Mucosa of rectum (tissue), 2 donors: Measurements from ENCODE around the gene MED13L.

Experiments used
- H3K27ac ChIP-seq, 2 donors: one replicate each; pipeline ENCODE4 v1.7.0; 2013; ENCODE audit warnings: inconsistent platforms in 2 of 2, low read depth in 2 of 2, low read length in 2 of 2
- H3K27me3 ChIP-seq, 2 donors: one replicate each; pipeline ENCODE4 v1.7.0; 2013; ENCODE audit warnings: low read length in 2 of 2; ENCODE audit not compliant: control insufficient read depth in 2 of 2, insufficient read depth in 2 of 2
- H3K36me3 ChIP-seq, 2 donors: one replicate each; pipeline ENCODE4 v1.7.0; 2013; ENCODE audit warnings: low read length in 2 of 2; ENCODE audit not compliant: control insufficient read depth in 2 of 2, insufficient read depth in 2 of 2
- H3K4me1 ChIP-seq, 2 donors: one replicate each; pipeline ENCODE4 v1.7.0; 2013; ENCODE audit warnings: low read length in 2 of 2, mild to moderate bottlenecking in 1 of 2; ENCODE audit not compliant: control insufficient read depth in 2 of 2, insufficient read depth in 2 of 2
- H3K4me3 ChIP-seq, 2 donors: one replicate each; pipeline ENCODE4 v1.7.0; 2013; ENCODE audit warnings: low read length in 2 of 2
- H3K9ac ChIP-seq, 2 donors: one replicate each; pipeline ENCODE4 v1.7.0; 2013; ENCODE audit warnings: low read length in 2 of 2, low read depth in 1 of 2, mild to moderate bottlenecking in 1 of 2
- H3K9me3 ChIP-seq, 2 donors: one replicate each; pipeline ENCODE4 v1.7.0; 2013; ENCODE audit warnings: low read length in 2 of 2; ENCODE audit not compliant: control insufficient read depth in 2 of 2
- donor health status: healthy.
- donor health status: Normal muscosa, but diverticular disease.

Gene MED13L

DNA sequence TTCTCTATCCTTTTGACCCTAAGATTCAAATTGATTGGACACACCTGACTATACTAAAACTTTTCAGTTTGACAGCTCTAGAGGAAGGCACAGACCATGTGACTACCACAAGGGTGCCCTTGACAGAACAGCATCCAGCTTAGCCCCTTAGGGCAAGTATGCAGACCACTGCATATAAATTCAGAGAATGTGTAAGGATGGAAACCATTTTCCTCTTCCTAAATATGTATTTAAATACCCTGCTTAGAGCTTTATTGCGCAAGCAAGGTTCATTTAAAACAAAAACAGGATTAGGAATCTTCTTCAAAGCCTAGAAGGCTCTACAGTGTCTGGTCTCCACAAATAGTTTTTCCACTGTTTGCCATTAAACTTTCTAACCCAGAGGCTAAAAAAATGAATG, 202.8 kb downstream of the MED13L start:
- Histone ChIP-seq H3K9ac (no peak overlapping the region), H3K27ac (no peak overlapping the region), H3K36me3 (no peaks in the 10 kb centered on the region), H3K4me1 (no peaks in the 10 kb centered on the region), H3K4me3 (no peak overlapping the region), H3K9me3 (no peaks in the 10 kb centered on the region), H3K27me3 (no peaks in the 10 kb centered on the region)

DNA sequence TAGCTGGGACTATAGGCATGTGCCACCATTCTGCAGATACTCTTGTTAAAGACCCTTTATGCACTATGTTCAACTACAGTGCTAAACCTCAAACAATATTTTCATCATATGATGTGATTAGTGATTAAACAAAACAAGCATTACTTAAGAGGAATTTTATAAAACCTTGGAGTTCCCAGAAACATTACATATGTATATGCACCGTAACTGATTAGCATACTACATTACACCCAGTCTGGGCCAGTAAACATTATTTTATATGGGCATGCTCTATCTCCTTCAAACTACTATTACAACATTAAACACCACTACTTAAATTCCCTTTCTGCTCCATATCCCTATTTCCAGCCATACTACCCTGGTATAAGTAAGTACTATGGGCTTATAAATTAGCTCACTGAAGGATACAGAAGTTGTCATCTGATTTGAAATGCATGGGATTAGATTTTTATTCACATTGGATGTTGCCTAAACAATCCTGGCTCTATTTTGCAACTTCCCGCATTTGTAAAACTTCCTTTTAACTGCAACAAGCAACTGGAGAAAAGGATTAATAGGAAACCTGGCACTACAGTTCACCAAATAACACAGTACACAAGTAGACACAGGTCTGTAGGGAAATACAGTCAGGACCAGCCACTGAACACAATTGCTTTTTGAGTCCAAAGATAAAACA, 205.8 kb downstream of the MED13L start:
- no peaks in the 10 kb centered on the region for H3K4me1 ChIP-seq

DNA sequence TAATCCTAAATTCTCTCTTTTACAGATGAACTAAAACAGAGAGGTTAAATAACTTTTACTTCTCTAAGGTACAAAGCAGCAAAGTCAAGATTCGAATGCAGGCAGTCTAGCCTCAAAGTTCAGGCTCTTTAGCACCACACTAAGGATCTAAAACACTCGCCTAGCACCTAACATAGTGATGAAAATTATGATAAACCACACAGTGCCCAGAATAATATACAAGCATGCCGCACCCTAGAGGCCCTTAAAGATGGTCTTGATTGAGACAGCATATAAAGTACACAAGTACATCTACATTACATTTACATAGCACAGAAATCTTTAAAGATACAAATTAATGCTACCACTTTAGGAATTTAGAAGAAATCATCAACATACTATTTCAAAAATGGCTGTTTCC, 207.0 kb downstream of the MED13L start:
- H3K9ac ChIP-seq: no peak overlapping the region
- no peaks in the 10 kb centered on the region for H3K27me3 ChIP-seq
- H3K27ac ChIP-seq: no peak overlapping the region
- H3K9me3 ChIP-seq: no peaks in the 10 kb centered on the region
- H3K4me1 ChIP-seq: peaks cover 0 to 4% of the 10 kb centered on the region in 2 donors
- H3K4me3 ChIP-seq: no peak overlapping the region
- no peaks in the 10 kb centered on the region for H3K36me3 ChIP-seq

More for the DNA sequence above, 205.8 kb downstream of the MED13L start:
- no peak overlapping the region for H3K9ac ChIP-seq
- H3K9me3 ChIP-seq: no peaks in the 10 kb centered on the region
- no peak overlapping the region for H3K4me3 ChIP-seq
- H3K27me3 ChIP-seq: no peaks in the 10 kb centered on the region
- H3K27ac ChIP-seq: no peak overlapping the region
- H3K36me3 ChIP-seq: no peaks in the 10 kb centered on the region

DNA sequence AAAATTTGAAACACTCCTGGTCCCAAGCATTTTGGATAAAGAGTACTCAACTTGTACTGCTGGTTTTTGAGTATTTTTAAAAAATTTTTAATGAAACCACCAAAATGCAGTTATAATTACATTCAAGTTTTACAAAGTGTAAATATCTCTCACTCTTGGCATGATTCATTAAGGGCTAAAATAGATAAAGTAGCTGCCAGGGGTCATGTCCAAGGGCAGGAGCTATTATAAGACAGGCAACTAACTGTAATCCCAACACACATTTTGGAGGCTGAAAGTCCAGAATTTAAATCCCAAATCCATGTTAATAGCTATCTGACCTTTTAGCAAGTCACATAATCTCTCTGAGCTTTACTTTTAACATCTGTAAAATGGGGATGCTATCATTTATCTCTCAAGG, 207.6 kb downstream of the MED13L start:
- no peak overlapping the region for H3K4me3 ChIP-seq
- H3K4me1 ChIP-seq: peaks cover 0 to 4% of the 10 kb centered on the region in 2 donors
- H3K27me3 ChIP-seq: no peaks in the 10 kb centered on the region
- H3K9me3 ChIP-seq: no peaks in the 10 kb centered on the region
- H3K36me3 ChIP-seq: no peaks in the 10 kb centered on the region
- no peak overlapping the region for H3K9ac ChIP-seq
- no peak overlapping the region for H3K27ac ChIP-seq

DNA sequence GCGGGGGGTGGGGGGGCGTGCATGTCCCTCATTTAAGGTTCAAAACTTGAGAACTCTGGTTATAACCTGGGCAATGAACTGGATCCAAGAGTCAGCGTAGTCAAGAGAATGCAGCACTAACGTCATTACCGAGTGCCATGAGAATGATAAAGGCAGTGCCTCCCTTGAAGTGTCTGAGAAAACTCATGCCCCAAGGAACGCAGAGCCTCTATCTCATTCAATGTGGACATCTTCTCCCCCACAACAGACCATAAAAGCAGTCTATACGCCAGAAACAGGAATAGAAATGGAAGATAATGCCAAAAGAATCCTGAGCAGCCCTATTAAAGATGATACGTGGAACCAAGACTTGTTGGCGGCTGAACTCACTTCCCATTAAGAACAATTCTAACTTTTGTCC, 208.6 kb downstream of the MED13L start:
- Histone ChIP-seq H3K27me3 (no peaks in the 10 kb centered on the region), H3K36me3 (no peaks in the 10 kb centered on the region), H3K9me3 (no peaks in the 10 kb centered on the region), H3K4me3 (no peak overlapping the region), H3K27ac (no peak overlapping the region), H3K9ac (no peak overlapping the region), H3K4me1 (peaks cover 0 to 4% of the 10 kb centered on the region in 2 donors)

DNA sequence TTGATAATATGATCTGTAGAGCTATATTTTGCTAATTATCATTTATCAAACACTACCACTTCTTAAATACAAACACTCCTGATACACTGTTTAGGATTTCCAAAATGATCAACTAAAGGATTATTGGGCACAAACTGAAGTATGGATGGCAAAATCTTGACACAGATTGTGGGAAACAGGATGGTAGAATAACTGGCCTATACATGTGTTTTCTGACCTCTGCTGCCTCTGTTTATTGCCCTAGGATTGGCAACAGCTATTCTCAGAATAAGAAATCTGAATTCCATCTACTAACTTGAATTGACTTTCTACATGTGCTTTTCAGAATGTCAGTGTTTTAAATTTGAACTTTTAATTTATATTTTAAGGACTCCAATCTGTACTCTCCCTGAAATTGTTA, 209.1 kb downstream of the MED13L start:
- no peak overlapping the region for H3K9ac ChIP-seq
- no peaks in the 10 kb centered on the region for H3K36me3 ChIP-seq
- H3K27me3 ChIP-seq: no peaks in the 10 kb centered on the region
- no peak overlapping the region for H3K27ac ChIP-seq
- H3K4me1 ChIP-seq: peaks cover 0 to 4% of the 10 kb centered on the region in 2 donors
- no peaks in the 10 kb centered on the region for H3K9me3 ChIP-seq
- H3K4me3 ChIP-seq: no peak overlapping the region

DNA sequence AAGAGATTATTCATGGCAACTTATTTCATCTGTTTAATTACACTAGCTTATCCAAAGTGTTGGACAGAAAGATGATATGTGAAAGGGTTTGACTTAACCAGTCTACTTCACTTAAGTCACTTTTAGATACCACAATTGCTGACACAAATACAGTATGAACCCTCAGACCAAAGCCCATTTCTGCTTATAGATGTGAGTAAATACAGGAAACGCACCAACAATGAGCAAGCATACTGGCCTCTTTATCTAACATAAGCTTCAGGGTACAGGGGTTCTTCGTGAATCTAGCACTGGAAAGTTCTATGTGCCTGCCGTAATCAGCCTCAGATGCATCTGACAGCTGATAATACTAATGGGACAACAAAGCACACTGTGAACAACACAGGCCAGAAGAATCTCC, 209.6 kb downstream of the MED13L start:
- peaks cover 0 to 4% of the 10 kb centered on the region in 2 donors for H3K4me1 ChIP-seq
- no peak overlapping the region for H3K4me3 ChIP-seq
- no peaks in the 10 kb centered on the region for H3K36me3 ChIP-seq
- H3K27ac ChIP-seq: no peak overlapping the region
- no peak overlapping the region for H3K9ac ChIP-seq
- no peaks in the 10 kb centered on the region for H3K9me3 ChIP-seq
- no peaks in the 10 kb centered on the region for H3K27me3 ChIP-seq

DNA sequence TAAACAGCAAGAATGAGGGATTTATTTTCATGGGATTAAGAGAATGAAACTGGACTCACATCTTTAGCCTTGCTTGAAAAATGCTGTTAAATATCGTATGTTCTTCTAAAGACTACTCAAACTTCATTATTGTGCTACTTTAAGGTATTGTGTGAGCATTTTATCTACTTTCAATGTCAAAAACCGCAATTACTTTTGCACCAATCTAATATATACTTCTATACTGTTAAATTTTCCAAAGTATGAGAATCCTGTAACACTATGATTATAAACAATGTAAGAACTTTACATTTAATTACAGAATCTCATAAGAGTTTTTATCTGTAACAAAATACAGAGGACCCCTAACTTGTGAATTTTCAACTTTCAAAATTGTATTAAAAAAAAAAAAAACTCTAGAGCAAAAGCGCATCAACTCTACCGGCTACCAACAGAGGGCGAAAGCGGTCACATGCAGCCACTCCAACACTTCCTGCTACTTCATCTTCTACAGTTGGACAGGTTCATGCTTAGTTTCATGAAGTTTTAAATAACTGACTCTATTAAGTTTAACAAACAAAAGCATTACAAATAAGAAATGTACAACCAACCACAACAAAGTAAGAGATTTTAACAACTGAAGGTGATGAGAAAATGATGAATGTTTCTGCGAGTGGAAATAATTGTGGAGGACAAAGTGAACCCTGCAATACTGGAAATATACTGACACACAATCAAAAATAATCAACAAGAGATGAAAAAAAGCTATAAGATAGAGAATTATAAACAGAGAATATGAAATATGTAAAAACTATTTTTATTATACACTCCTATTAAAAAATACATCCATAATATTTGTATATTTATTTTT, 210.9 kb downstream of the MED13L start:
- no peak overlapping the region for H3K9ac ChIP-seq
- no peaks in the 10 kb centered on the region for H3K36me3 ChIP-seq
- no peak overlapping the region for H3K27ac ChIP-seq
- no peaks in the 10 kb centered on the region for H3K9me3 ChIP-seq
- peaks cover 0 to 4% of the 10 kb centered on the region in 2 donors for H3K4me1 ChIP-seq
- no peak overlapping the region for H3K4me3 ChIP-seq
- no peaks in the 10 kb centered on the region for H3K27me3 ChIP-seq

DNA sequence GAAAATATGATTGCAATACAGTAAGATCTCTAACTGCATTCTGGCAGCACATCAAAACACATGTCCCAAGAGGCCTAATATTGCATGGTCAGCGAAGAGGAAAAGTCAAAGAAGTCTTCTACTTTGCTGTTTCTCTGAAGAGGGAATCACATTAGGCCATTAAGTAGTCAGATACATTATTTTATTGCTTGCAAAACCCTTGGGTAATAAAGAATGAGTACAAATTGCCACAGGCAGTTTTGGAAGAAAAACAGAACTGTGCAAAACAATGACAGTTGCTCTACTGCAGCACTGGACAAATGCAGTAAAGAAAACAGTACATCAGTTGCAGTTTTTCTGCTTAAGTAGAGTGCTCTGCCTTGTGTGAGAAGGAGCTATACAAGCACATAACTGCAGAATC, 211.9 kb downstream of the MED13L start:
- no peak overlapping the region for H3K4me3 ChIP-seq
- H3K36me3 ChIP-seq: no peaks in the 10 kb centered on the region
- H3K9me3 ChIP-seq: no peaks in the 10 kb centered on the region
- H3K27ac ChIP-seq: no peak overlapping the region
- H3K4me1 ChIP-seq: peaks cover 0 to 4% of the 10 kb centered on the region in 2 donors
- H3K9ac ChIP-seq: no peak overlapping the region
- no peaks in the 10 kb centered on the region for H3K27me3 ChIP-seq

DNA sequence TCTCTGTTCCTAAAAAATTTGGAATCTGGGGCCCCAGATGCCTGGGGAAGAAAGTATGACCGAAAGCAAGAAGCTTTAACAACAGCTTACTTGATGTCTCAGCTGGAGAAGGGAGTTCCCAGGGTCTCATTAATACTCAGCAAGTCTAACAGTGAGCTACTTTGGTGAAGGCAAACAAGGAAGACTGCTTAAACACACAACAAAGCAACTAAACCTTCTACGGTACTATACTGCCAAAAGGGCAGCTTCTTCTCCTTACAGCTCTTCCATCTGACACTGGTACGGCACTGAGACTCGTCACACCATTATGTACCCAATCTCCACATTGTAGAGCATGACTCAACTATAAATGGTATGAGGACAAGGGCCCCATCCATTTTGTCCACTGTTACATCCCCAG, 213.0 kb downstream of the MED13L start:
- Histone ChIP-seq H3K27me3 (no peaks in the 10 kb centered on the region), H3K36me3 (no peaks in the 10 kb centered on the region), H3K9ac (no peak overlapping the region), H3K4me1 (peaks cover 0 to 4% of the 10 kb centered on the region in 2 donors), H3K9me3 (no peaks in the 10 kb centered on the region), H3K27ac (no peak overlapping the region), H3K4me3 (no peak overlapping the region)
